ENCODE measurements around the gene TDRD10.

DNA sequence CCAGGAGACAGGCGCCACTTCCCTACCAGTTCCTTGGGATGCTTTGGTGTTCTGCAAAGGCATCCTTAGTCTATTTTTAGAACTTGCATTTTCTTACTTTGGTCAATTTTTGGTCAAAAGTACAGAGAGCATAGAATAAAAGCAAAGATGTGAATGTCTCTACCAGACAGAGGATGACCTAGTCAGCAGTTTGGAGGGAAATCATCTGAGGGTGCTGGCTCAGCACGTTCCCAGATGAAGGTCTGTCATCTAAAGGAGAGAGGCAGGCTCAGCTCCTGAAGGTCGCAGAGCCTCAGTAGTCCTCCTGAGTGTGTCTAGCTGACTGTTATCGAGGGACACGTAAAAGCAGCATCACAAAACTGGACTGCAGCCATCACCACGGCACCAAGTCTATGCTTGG lies 80.9 kb downstream of the TDRD10 start:
- TF ChIP-seq POLR2A (IDR thresholded peaks at IDR 0.05; ENCODE audit: low read depth, low read length) (0 out of 2 replicates have a peak, but pooled peaks have one; percentile 11), SPI1 (IDR thresholded peaks at IDR 0.05; ENCODE audit: low read depth, low read length) (no peak)
